Kidney (tissue), 14 donors: Measurements from ENCODE around the gene RRM2. TPM values are rescaled to one million over a fixed set of nuclear protein-coding genes. Genes with fewer than 3 reads are reported as not detected.

Experiments used
- DNase-seq, 5 donors: peaks; one replicate each; pipeline ENCODE4 v3.0.0-alpha.2; 2013 to 2020
- FAIRE-seq: peaks from 2 replicates; lab custom pipeline; 2012; peaks lifted over from hg19 to GRCh38; lab: Jason Lieb, UNC
- H3K27ac ChIP-seq, 2 donors: one replicate each; pipeline ENCODE4 v1.7.0; 2013; ENCODE audit warnings: low read depth in 2 of 2, low read length in 2 of 2, inconsistent platforms in 1 of 2
- H3K27me3 ChIP-seq: one replicate; pipeline ENCODE4 v1.7.1; 2013; ENCODE audit warnings: low read length, inconsistent platforms; ENCODE audit not compliant: control insufficient read depth, insufficient read depth
- H3K36me3 ChIP-seq, 3 donors: one replicate each; pipeline versions ENCODE4 v1.7.0 to v1.7.1; 2013; ENCODE audit warnings: low read length in 3 of 3, control low read depth in 1 of 3, inconsistent platforms in 1 of 3; ENCODE audit not compliant: insufficient read depth in 3 of 3, control insufficient read depth in 2 of 3
- H3K4me1 ChIP-seq, 3 donors: one replicate each; pipeline versions ENCODE4 v1.7.0 to v1.7.1; 2013; ENCODE audit warnings: low read length in 3 of 3, inconsistent platforms in 1 of 3, low read depth in 1 of 3; ENCODE audit not compliant: control insufficient read depth in 2 of 3, insufficient read depth in 2 of 3
- H3K4me3 ChIP-seq, 3 donors: one replicate each; pipeline versions ENCODE4 v1.7.0 to v1.8.1; 2013; ENCODE audit warnings: low read length in 3 of 3, control low read depth in 1 of 3, inconsistent platforms in 1 of 3
- H3K9ac ChIP-seq, 3 donors: one replicate each; pipeline versions ENCODE4 v1.7.0 to v1.7.1; 2013; ENCODE audit warnings: low read length in 3 of 3, control low read depth in 1 of 3, inconsistent platforms in 1 of 3
- H3K9me3 ChIP-seq, 3 donors: one replicate each; pipeline versions ENCODE4 v1.7.0 to v1.7.1; 2013; ENCODE audit warnings: low read length in 3 of 3, control low read depth in 1 of 3, inconsistent platforms in 1 of 3; ENCODE audit not compliant: control insufficient read depth in 2 of 3, insufficient read depth in 1 of 3
- CTCF ChIP-seq: IDR thresholded peaks from 3 replicates; pipeline ENCODE4 v1.5.1; 2012; ENCODE audit warnings: mild to moderate bottlenecking, moderate library complexity, borderline replicate concordance; ENCODE audit not compliant: insufficient read depth; ENCODE audit errors: extremely low read depth
- intact Hi-C: fragments of 100-400 bp; cut with DNase I; formaldehyde crosslinking; loops from one replicate; pipeline ENCODE4 v1.11.1; 2022
- polyA plus RNA-seq: library from polyadenylated mRNA; stranded (reverse); fragments of 350-450 nt; fragmentation: Illumina TruSeq; extraction: RNeasy Lipid Tissue Mini Kit (QIAGEN cat#74804); gene quantifications from one replicate; pipeline ENCODE4 v1.2.3, GENCODE V29; 2014; ENCODE audit warnings: low read depth, low replicate concordance; ENCODE audit not compliant: insufficient read depth
- total RNA-seq: library from RNA; stranded (reverse); fragmentation: NEBNext Ultra II Directional; extraction: Animal tissue kit (Norgen Biotek cat#: 25700); gene quantifications from one replicate; pipeline ENCODE4 v1.2.1, GENCODE V29; 2021
- donor health status: control.
- donor health status: control.
- donor health status: control.
- donor health status: control.
- donor health status: control.
- donor health status: DM: yes; HTN: yes; CAD: no.
- donor health status: Normal renal cell carcinoma (clear cell type).

The RRM2 gene
- total and polyA plus RNA-seq, 2 donors from 2014 or later = 3.6 to 5.5 TPM

GRCh38 chr2:10178751-10179150 is 56.2 kb downstream of the RRM2 start:
- intact Hi-C loops = no loop called here
- Histone ChIP-seq H3K9me3 (no peaks in the 10 kb centered on the region), H3K9ac (no peak overlapping the region), H3K4me3 (no peak overlapping the region), H3K27ac (no peak overlapping the region), H3K27me3 (no peaks in the 10 kb centered on the region), H3K4me1 (no peaks in the 10 kb centered on the region), H3K36me3 (no peaks in the 10 kb centered on the region)
- DNase-seq (no peak), FAIRE-seq (no peak)
- no peak for TF ChIP-seq CTCF

- intact Hi-C loops = no loop called here
- Histone ChIP-seq H3K4me1 (no peaks in the 10 kb centered on the region), H3K4me3 (no peak overlapping the region), H3K27ac (no peak overlapping the region), H3K36me3 (no peaks in the 10 kb centered on the region), H3K9me3 (no peaks in the 10 kb centered on the region), H3K9ac (no peak overlapping the region), H3K27me3 (no peaks in the 10 kb centered on the region)
- DNase-seq = no peak
- TF ChIP-seq CTCF = no peak
- no peak for FAIRE-seq
Measured at GRCh38 chr2:10179422-10179821, 56.9 kb downstream of the RRM2 start.

GRCh38 chr2:10180229-10180628 is 57.7 kb downstream of the RRM2 start:
- no peaks in the 10 kb centered on the region for H3K36me3 ChIP-seq
- H3K9me3 ChIP-seq = no peaks in the 10 kb centered on the region
- TF ChIP-seq CTCF = no peak
- FAIRE-seq = no peak
- no peaks in the 10 kb centered on the region for H3K27me3 ChIP-seq
- intact Hi-C loops = no loop called here
- no peak overlapping the region for H3K27ac ChIP-seq
- no peak overlapping the region for H3K9ac ChIP-seq
- no peak for DNase-seq
- no peak overlapping the region for H3K4me3 ChIP-seq
- no peaks in the 10 kb centered on the region for H3K4me1 ChIP-seq

Other genes starting within 250 kb of the RRM2 start
- 6.0 TPM for gene GRHL1, start 171.0 kb upstream of the RRM2 start, total RNA-seq
- 2.3 TPM for gene GRHL1, start 171.0 kb upstream of the RRM2 start, polyA plus RNA-seq
- 34.0 TPM for gene KLF11, start 79.2 kb upstream of the RRM2 start, total RNA-seq
- 9.4 TPM for gene KLF11, start 79.2 kb upstream of the RRM2 start, polyA plus RNA-seq
- 245 TPM for gene CYS1, start 42.3 kb upstream of the RRM2 start, total RNA-seq
- 276 TPM for gene CYS1, start 42.3 kb upstream of the RRM2 start, polyA plus RNA-seq
- gene HPCAL1, start 180.2 kb downstream of the RRM2 start, total RNA-seq = 47.3 TPM
- gene HPCAL1, start 180.2 kb downstream of the RRM2 start, polyA plus RNA-seq = 121 TPM